GM19328 (cell line): ENCODE data around the gene IFIT2.
"Not testable (repeated sequence)": the region's sequence is repeated elsewhere in the genome, so short reads cannot be mapped to it uniquely, and the experiment has no call there.

ENCODE experiments used
- ATAC-seq: cut with Tn5 transposase; IDR thresholded peaks from one replicate; pipeline ENCODE4 v1.9.1; 2021; ENCODE audit warnings: mild to moderate bottlenecking, moderate library complexity; ENCODE audit not compliant: unreplicated experiment

Gene IFIT2

GRCh38 chr10:89301721-89302445 lies at the start of gene IFIT2:
TSS of gene IFIT2 (plus strand) at chr10:89302046. CDS start at chr10:89302124, 78 bp downstream.
- ATAC-seq, result peak; percentile 72

- ATAC-seq, result no peak
Observed at GRCh38 chr10:89252225-89252585, 49.6 kb upstream of the IFIT2 start.

GRCh38 chr10:89255091-89255579 lies 46.7 kb upstream of the IFIT2 start:
- not testable (repeated sequence) for ATAC-seq

GRCh38 chr10:89255793-89256192 lies 46.1 kb upstream of the IFIT2 start:
- ATAC-seq, result no peak

- no peak for ATAC-seq
Observed at GRCh38 chr10:89256340-89256739, 45.5 kb upstream of the IFIT2 start.

- no peak for ATAC-seq
Observed at GRCh38 chr10:89256962-89257361, 44.9 kb upstream of the IFIT2 start.

GRCh38 chr10:89257581-89257980 lies 44.3 kb upstream of the IFIT2 start:
- ATAC-seq, result no peak

GRCh38 chr10:89258881-89259280 lies 43.0 kb upstream of the IFIT2 start:
- ATAC-seq, result no peak

- no peak for ATAC-seq
Observed at GRCh38 chr10:89262086-89263051, 39.5 kb upstream of the IFIT2 start.

GRCh38 chr10:89263091-89263490 lies 38.8 kb upstream of the IFIT2 start:
- ATAC-seq, result no peak

- no peak for ATAC-seq
Observed at GRCh38 chr10:89263531-89263930, 38.3 kb upstream of the IFIT2 start.

GRCh38 chr10:89266721-89267453 lies 35.0 kb upstream of the IFIT2 start:
- ATAC-seq, result no peak

- no peak for ATAC-seq
Observed at GRCh38 chr10:89269433-89270152, 32.3 kb upstream of the IFIT2 start.

- ATAC-seq, result no peak
Observed at GRCh38 chr10:89270153-89270483, 31.7 kb upstream of the IFIT2 start.

- ATAC-seq, result no peak
Observed at GRCh38 chr10:89271532-89271931, 30.3 kb upstream of the IFIT2 start.

GRCh38 chr10:89273680-89274079 lies 28.2 kb upstream of the IFIT2 start:
- no peak for ATAC-seq

GRCh38 chr10:89274928-89275327 lies 26.9 kb upstream of the IFIT2 start:
- ATAC-seq, result no peak

GRCh38 chr10:89275383-89275782 lies 26.5 kb upstream of the IFIT2 start:
- ATAC-seq, result no peak

GRCh38 chr10:89278034-89278535 lies 23.8 kb upstream of the IFIT2 start:
- ATAC-seq, result no peak

- ATAC-seq, result no peak
Observed at GRCh38 chr10:89278900-89279392, 22.9 kb upstream of the IFIT2 start.
